ENCODE measurements around the gene SORL1-AS1.

- no peak for TF ChIP-seq GATA2 (IDR thresholded peaks at IDR 0.05; ENCODE audit: low read depth, low read length)
- TF ChIP-seq GATA3 (IDR thresholded peaks at IDR 0.05; ENCODE audit: low read depth, low read length), result no peak
These were observed 37.1 kb upstream of the SORL1-AS1 start for GRCh38 chr11:121489823-121490222.
